ENCODE data around the gene LRRC72.

DNA sequence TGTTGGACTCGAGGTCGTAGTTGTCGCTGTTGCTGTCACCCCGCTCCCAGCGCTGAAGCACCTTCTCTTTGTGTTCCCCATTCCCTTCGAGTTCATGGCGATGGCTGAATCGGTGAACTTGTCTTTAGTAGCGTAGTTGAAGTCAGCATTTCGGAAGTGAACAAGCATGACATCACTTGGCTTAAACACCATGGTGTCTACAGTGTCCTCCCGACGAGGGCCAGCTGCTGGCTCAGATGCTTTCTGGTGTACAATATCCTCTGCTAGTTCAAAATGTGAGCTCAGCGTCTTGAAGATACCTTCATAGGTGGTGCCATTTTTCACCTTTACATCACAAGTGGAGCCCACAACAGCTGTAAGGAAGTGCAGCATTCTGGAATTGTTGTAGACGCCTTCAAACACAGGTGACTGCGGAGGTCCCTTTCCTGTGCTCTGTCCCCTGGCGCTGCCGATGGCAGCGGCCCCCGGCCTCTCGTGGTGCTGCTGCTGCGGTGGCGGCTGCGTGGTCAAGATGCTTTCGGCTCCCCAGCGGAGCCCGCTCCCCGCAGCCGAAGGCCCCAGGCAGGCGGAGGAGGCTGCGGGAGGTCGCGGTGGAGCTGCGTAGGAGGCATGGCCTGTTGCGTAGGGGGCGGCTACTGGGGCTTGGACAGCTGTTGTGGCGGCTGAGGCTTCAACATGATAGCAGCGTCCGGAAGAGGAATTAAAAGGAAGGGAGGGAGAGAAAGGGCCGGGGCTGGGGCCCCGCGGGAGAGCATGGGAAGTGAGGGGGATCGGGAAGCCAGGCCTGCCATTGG is 59.7 kb downstream of the LRRC72 start:
- TF ChIP-seq, protein P1, sequence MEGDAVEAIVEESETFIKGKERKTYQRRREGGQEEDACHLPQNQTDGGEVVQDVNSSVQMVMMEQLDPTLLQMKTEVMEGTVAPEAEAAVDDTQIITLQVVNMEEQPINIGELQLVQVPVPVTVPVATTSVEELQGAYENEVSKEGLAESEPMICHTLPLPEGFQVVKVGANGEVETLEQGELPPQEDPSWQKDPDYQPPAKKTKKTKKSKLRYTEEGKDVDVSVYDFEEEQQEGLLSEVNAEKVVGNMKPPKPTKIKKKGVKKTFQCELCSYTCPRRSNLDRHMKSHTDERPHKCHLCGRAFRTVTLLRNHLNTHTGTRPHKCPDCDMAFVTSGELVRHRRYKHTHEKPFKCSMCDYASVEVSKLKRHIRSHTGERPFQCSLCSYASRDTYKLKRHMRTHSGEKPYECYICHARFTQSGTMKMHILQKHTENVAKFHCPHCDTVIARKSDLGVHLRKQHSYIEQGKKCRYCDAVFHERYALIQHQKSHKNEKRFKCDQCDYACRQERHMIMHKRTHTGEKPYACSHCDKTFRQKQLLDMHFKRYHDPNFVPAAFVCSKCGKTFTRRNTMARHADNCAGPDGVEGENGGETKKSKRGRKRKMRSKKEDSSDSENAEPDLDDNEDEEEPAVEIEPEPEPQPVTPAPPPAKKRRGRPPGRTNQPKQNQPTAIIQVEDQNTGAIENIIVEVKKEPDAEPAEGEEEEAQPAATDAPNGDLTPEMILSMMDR (IDR thresholded peaks at IDR 0.05; ENCODE audit: low read length), result no peak
- TF ChIP-seq EZH2 (optimal IDR thresholded peaks at IDR 0.05; ENCODE audit: low read depth, low read length) (no peak), EZH2phosphoT487 (IDR thresholded peaks at IDR 0.05; ENCODE audit: low read length) (no peak)

Data from MM.1S (cell line).